HepG2 (cell line): Measurements from ENCODE around the gene FBLL1. TPM values are rescaled to one million over a fixed set of nuclear protein-coding genes. Genes with fewer than 3 reads are reported as not detected.

Source experiments
- ARHGAP35 ChIP-seq: sonication (generic); formaldehyde crosslinking; IDR thresholded peaks from 2 replicates; pipeline ENCODE4 v1.9.0; 2022; ENCODE audit warnings: mild to moderate bottlenecking, inconsistent platforms, moderate library complexity, missing genetic modification reagents, borderline replicate concordance
- FOXP4 ChIP-seq: sonication (generic); formaldehyde crosslinking; IDR thresholded peaks from 2 replicates; pipeline ENCODE4 v1.4.0; 2020; ENCODE audit warnings: missing genetic modification reagents
- HHEX ChIP-seq: IDR thresholded peaks from 2 replicates; pipeline ENCODE4 v1.6.1; 2016; ENCODE audit warnings: control low read depth
- HIC2 ChIP-seq: sonication (generic); formaldehyde crosslinking; IDR thresholded peaks from 2 replicates; pipeline ENCODE4 v1.9.0; 2022; ENCODE audit warnings: low read depth, missing genetic modification reagents
- IRF2 ChIP-seq: IDR thresholded peaks from 2 replicates; pipeline ENCODE4 v1.6.1; 2018; ENCODE audit warnings: missing genetic modification reagents, missing compliant biosample characterization
- MAFF ChIP-seq: IDR thresholded peaks from 2 replicates; pipeline ENCODE4 v1.6.1; 2011; ENCODE audit warnings: low read depth, low read length, improper control_type of control experiment
- MYC ChIP-seq: sonication (generic); formaldehyde crosslinking; IDR thresholded peaks from 2 replicates; pipeline ENCODE4 v1.9.0; 2021; ENCODE audit warnings: missing genetic modification reagents, borderline replicate concordance
- NFKBIZ ChIP-seq: IDR thresholded peaks from 2 replicates; pipeline ENCODE4 v1.6.1; 2018; ENCODE audit warnings: missing genetic modification reagents, missing compliant biosample characterization
- PHB2 ChIP-seq: fragments of 450-650 bp; IDR thresholded peaks from 2 replicates; pipeline ENCODE4 v1.6.1; 2018; ENCODE audit not compliant: partially characterized antibody
- SP140L ChIP-seq: sonication (generic); formaldehyde crosslinking; IDR thresholded peaks from 2 replicates; pipeline ENCODE4 v1.4.0; 2020; ENCODE audit warnings: missing genetic modification reagents, borderline replicate concordance
- TAF15 ChIP-seq: fragments of 200-400 bp; formaldehyde crosslinking; IDR thresholded peaks from one replicate; pipeline ENCODE4 v1.6.1; 2018; ENCODE audit warnings: mild to moderate bottlenecking, low read depth, low read length; ENCODE audit not compliant: poor library complexity, severe bottlenecking
- TCF12 ChIP-seq, 2 experiments: fragments of 450-650 bp in 1 of 2; sonication (generic) in 1 of 2; formaldehyde crosslinking in 1 of 2; IDR thresholded peaks; 2 replicates each; pipeline versions ENCODE4 v1.6.1 to v1.8.0; 2017 to 2022; ENCODE audit warnings: antibody characterized with exemption in 1 of 2, mild to moderate bottlenecking in 1 of 2, missing genetic modification reagents in 1 of 2, moderate library complexity in 1 of 2
- THAP7 ChIP-seq: sonication (generic); formaldehyde crosslinking; IDR thresholded peaks from 2 replicates; pipeline ENCODE4 v1.8.1; 2023; ENCODE audit warnings: mild to moderate bottlenecking, missing genetic modification reagents
- ZIK1 ChIP-seq: sonication (generic); formaldehyde crosslinking; IDR thresholded peaks from 2 replicates; pipeline ENCODE4 v1.5.0; 2020; ENCODE audit warnings: mild to moderate bottlenecking, low read depth, missing genetic modification reagents, borderline replicate concordance
- ZNF124 ChIP-seq: sonication (generic); formaldehyde crosslinking; IDR thresholded peaks from 2 replicates; pipeline ENCODE4 v1.4.0; 2020; ENCODE audit warnings: missing genetic modification reagents
- ZNF280D ChIP-seq: sonication (generic); formaldehyde crosslinking; IDR thresholded peaks from 2 replicates; pipeline ENCODE4 v1.5.1; 2020; ENCODE audit warnings: mild to moderate bottlenecking, missing genetic modification reagents
- ZNF329 ChIP-seq: sonication (generic); formaldehyde crosslinking; IDR thresholded peaks from 2 replicates; pipeline ENCODE4 v1.9.0; 2021; ENCODE audit warnings: low read depth, mild to moderate bottlenecking, missing genetic modification reagents
- ZNF513 ChIP-seq: sonication (generic); formaldehyde crosslinking; conservative IDR thresholded peaks from 2 replicates; pipeline ENCODE4 v1.5.0; 2020; ENCODE audit warnings: missing genetic modification reagents
- ZNF790 ChIP-seq: sonication (generic); formaldehyde crosslinking; IDR thresholded peaks from 2 replicates; pipeline ENCODE4 v1.8.0; 2022; ENCODE audit warnings: missing genetic modification reagents, mild to moderate bottlenecking, borderline replicate concordance
- polyA plus RNA-seq, 8 experiments: library from polyadenylated mRNA; depleted of rRNA in 3 of 8; stranded (reverse) in 7 of 8; unstranded in 1 of 8; fragments of >200 nt; fragmentation: Illumina TruSeq in 4 of 8; extraction: Trizol in 4 of 8; gene quantifications; 2 replicates each; pipeline versions ENCODE4 v1.2.1 to v1.2.3, GENCODE V29; 2011 to 2016; ENCODE audit warnings: low read depth in 4 of 8, missing spikeins in 1 of 8, mixed read lengths in 1 of 8; ENCODE audit not compliant: insufficient read depth in 1 of 8
- total RNA-seq, 5 experiments: library from RNA; depleted of rRNA; stranded (reverse); fragments of >200 nt; fragmentation: Illumina TruSeq; extraction: Trizol; gene quantifications; 2 replicates each; pipeline ENCODE4 v1.2.3, GENCODE V29; 2016; ENCODE audit warnings: low read depth in 1 of 5

Gene FBLL1
- total and polyA plus RNA-seq, 2 of the 13 experiments (the other 11 are each of a cell fraction or from before 2014, with no cell fraction given) = 0.17 to 0.18 TPM

GRCh38 chr5:168579488-168580226, 50.6 kb downstream of the FBLL1 start (continued):
- no peak for TF ChIP-seq NFKBIZ (CRISPR knock-in tag)
- no peak for TF ChIP-seq HHEX (CRISPR knock-in tag)
- TF ChIP-seq THAP7 (CRISPR knock-in tag) = no peak
- TF ChIP-seq ZNF124 (CRISPR knock-in tag) = no peak; the same call in 1 of the 2 replicates
- TF ChIP-seq FOXP4 = peak; percentile 24; the same call in 1 of the 2 replicates
- no peak for TF ChIP-seq SP140L (CRISPR knock-in tag)
- TF ChIP-seq MAFF = no peak
- no peak for TF ChIP-seq TAF15
- peak; percentile 83 for TF ChIP-seq MYC (CRISPR knock-in tag)
- peak; percentile 82; the same call in 1 of the 2 replicates for TF ChIP-seq ZIK1 (CRISPR knock-in tag)
- no peak for TF ChIP-seq ZNF329 (CRISPR knock-in tag)
- peak; percentile 95 for TF ChIP-seq IRF2 (CRISPR knock-in tag)
- TF ChIP-seq ZNF513 (CRISPR knock-in tag) = peak; percentile 38; the same call in 1 of the 2 replicates
- TF ChIP-seq TCF12 (IDR thresholded peaks at IDR 0.05) = no peak
- TF ChIP-seq TCF12 (CRISPR knock-in tag; IDR thresholded peaks at IDR 0.05) = no peak
- 0 out of 2 replicates have a peak, but pooled peaks have one; percentile 29 for TF ChIP-seq HIC2 (CRISPR knock-in tag)
- no peak for TF ChIP-seq PHB2
- TF ChIP-seq ZNF280D (CRISPR knock-in tag) = 0 out of 2 replicates have a peak, but pooled peaks have one; percentile 45
- TF ChIP-seq ARHGAP35 (CRISPR knock-in tag) = no peak; the same call in 1 of the 2 replicates
- no peak for TF ChIP-seq ZNF790 (CRISPR knock-in tag)
